Endothelial cell of umbilical vein (primary cell): Measurements from ENCODE around the gene S100A3. TPM values are rescaled to one million over a fixed set of nuclear protein-coding genes. Genes with fewer than 3 reads are reported as not detected.

Source experiments
- BruUV-seq: library from RNA; stranded (reverse); fragments of 400-500 nt; replicated peaks from 2 replicates; lab custom pipeline; 2021; lab: Mats Ljungman, UMichigan
- CTCF ChIA-PET: fragments of 300-600, 350-600 bp; sonication (Branson Sonifier 250); formaldehyde crosslinking; loops from one replicate; lab custom pipeline; 2021; ENCODE audit warnings: antibody characterized with exemption, inconsistent platforms; lab: Charles Lee
- POLR2A ChIA-PET: fragments of 300-600, 350-600 bp; sonication (Branson Sonifier 250); formaldehyde crosslinking; loops from one replicate; lab custom pipeline; 2021; ENCODE audit warnings: antibody characterized with exemption, inconsistent platforms; lab: Charles Lee
- DNase-seq: peaks from one replicate; pipeline ENCODE4 v3.0.0-alpha.2; 2011; ENCODE audit warnings: low read depth, low spot score
- FAIRE-seq: peaks from 2 replicates; lab custom pipeline; 2011; peaks lifted over from hg19 to GRCh38; lab: Jason Lieb, UNC
- H2AFZ ChIP-seq: 2 replicates; pipeline ENCODE4 v1.6.0; 2012; ENCODE audit warnings: low read depth, low read length, control low read depth, inconsistent platforms
- H3K27ac ChIP-seq: 2 replicates; pipeline ENCODE4 v1.5.1; 2011; ENCODE audit warnings: low read depth, mild to moderate bottlenecking, control low read depth, low read length, moderate library complexity; ENCODE audit not compliant: insufficient read depth
- H3K27me3 ChIP-seq, 2 experiments: 2 replicates each; pipeline versions ENCODE4 v1.6.0 to v1.6.1; 2011; ENCODE audit warnings: low read length in 2 of 2, mixed read lengths in 1 of 2; ENCODE audit not compliant: control insufficient read depth in 2 of 2, insufficient read depth in 2 of 2
- H3K36me3 ChIP-seq, 2 experiments: 2 replicates in 1 of 2; 3 replicates in 1 of 2; pipeline ENCODE4 v1.5.1; 2011; ENCODE audit warnings: low read length in 2 of 2, mild to moderate bottlenecking in 1 of 2, moderate library complexity in 1 of 2; ENCODE audit not compliant: control insufficient read depth in 2 of 2, insufficient read depth in 2 of 2; ENCODE audit errors: extremely low read depth in 1 of 2
- H3K4me1 ChIP-seq: 3 replicates; pipeline ENCODE4 v1.5.1; 2011; ENCODE audit warnings: mild to moderate bottlenecking, low read length; ENCODE audit not compliant: control insufficient read depth, insufficient read depth; ENCODE audit errors: extremely low read depth
- H3K4me2 ChIP-seq: 2 replicates; pipeline ENCODE4 v1.6.1; 2011; ENCODE audit warnings: low read length, control low read depth, mixed read lengths; ENCODE audit not compliant: insufficient read depth
- H3K4me3 ChIP-seq, 3 experiments: fragments of 200-600 bp in 1 of 3; sonication (generic), shearing (Covaris generic) in 1 of 3; replicated peaks in 1 of 3; 2 replicates each; pipeline ENCODE4 v1.5.1; 2011 to 2016; ENCODE audit warnings: control low read depth in 3 of 3, low read length in 3 of 3, mild to moderate bottlenecking in 2 of 3, inconsistent platforms in 1 of 3, low read depth in 1 of 3, moderate library complexity in 1 of 3; ENCODE audit not compliant: insufficient read depth in 1 of 3
- H3K79me2 ChIP-seq: 2 replicates; pipeline ENCODE4 v1.6.0; 2012; ENCODE audit warnings: low read length, inconsistent platforms; ENCODE audit not compliant: control insufficient read depth, insufficient read depth
- H3K9ac ChIP-seq: replicated peaks from 2 replicates; pipeline ENCODE3; 2011; ENCODE audit warnings: low read length, control low read depth; ENCODE audit not compliant: insufficient read depth; ENCODE audit errors: extremely low read depth
- H3K9me1 ChIP-seq: replicated peaks from 3 replicates; pipeline ENCODE4 v1.6.0; 2011; ENCODE audit warnings: mild to moderate bottlenecking, low read length; ENCODE audit not compliant: control insufficient read depth, insufficient read depth; ENCODE audit errors: extremely low read depth
- H3K9me3 ChIP-seq: replicated peaks from 2 replicates; pipeline ENCODE4 v1.5.1; 2012; ENCODE audit warnings: low read length, inconsistent platforms; ENCODE audit not compliant: control insufficient read depth, insufficient read depth
- H4K20me1 ChIP-seq: replicated peaks from 2 replicates; pipeline ENCODE3; 2011; ENCODE audit warnings: mild to moderate bottlenecking, low read length; ENCODE audit not compliant: control insufficient read depth, insufficient read depth; ENCODE audit errors: extremely low read depth
- CTCF ChIP-seq, 2 donors: IDR thresholded peaks; 1 replicate in 1 of 2; 2 replicates in 1 of 2; pipeline ENCODE4 v1.5.1; 2011; ENCODE audit warnings: low read length in 2 of 2, mild to moderate bottlenecking in 2 of 2, moderate library complexity in 2 of 2, control low read depth in 1 of 2, inconsistent platforms in 1 of 2, low read depth in 1 of 2; ENCODE audit not compliant: insufficient read depth in 1 of 2; ENCODE audit errors: extremely low read depth in 1 of 2
- EZH2 ChIP-seq: IDR thresholded peaks from 2 replicates; pipeline ENCODE4 v1.6.1; 2012; ENCODE audit warnings: borderline replicate concordance, low read depth, mild to moderate bottlenecking, moderate library complexity, low read length, inconsistent platforms; ENCODE audit not compliant: severe bottlenecking
- FOS ChIP-seq: IDR thresholded peaks from 2 replicates; pipeline ENCODE4 v1.6.1; 2011; ENCODE audit warnings: mild to moderate bottlenecking, low read length, moderate library complexity, borderline replicate concordance; ENCODE audit not compliant: insufficient read depth
- GATA2 ChIP-seq: IDR thresholded peaks from 2 replicates; pipeline ENCODE4 v1.7.0; 2011; ENCODE audit warnings: low read depth, mild to moderate bottlenecking, moderate library complexity, mixed read lengths, low read length; ENCODE audit not compliant: insufficient read length, insufficient read depth
- JUN ChIP-seq: IDR thresholded peaks from 2 replicates; pipeline ENCODE4 v1.6.1; 2011; ENCODE audit warnings: borderline replicate concordance, low read depth; ENCODE audit not compliant: insufficient read length, insufficient read depth
- MAX ChIP-seq: IDR thresholded peaks from 2 replicates; pipeline ENCODE4 v1.6.1; 2011; ENCODE audit not compliant: insufficient read depth, insufficient read length
- MYC ChIP-seq: IDR thresholded peaks from one replicate; pipeline ENCODE4 v1.6.1; 2011; ENCODE audit warnings: mild to moderate bottlenecking, low read depth, low read length
- POLR2A ChIP-seq: IDR thresholded peaks from 2 replicates; pipeline ENCODE4 v1.6.1; 2012; ENCODE audit warnings: low read depth, mild to moderate bottlenecking, control low read depth, low read length
- POLR2AphosphoS5 ChIP-seq: IDR thresholded peaks from 2 replicates; pipeline ENCODE4 v1.6.1; 2012; ENCODE audit warnings: low read depth, mild to moderate bottlenecking, control low read depth, low read length, moderate library complexity; ENCODE audit not compliant: insufficient read depth
- dilution Hi-C: fragments of 300-500 bp; cut with MboI; formaldehyde crosslinking; loops from one replicate; pipeline ENCODE4 v1.15.0; 2019; ENCODE audit warnings: low sequenced_read_pairs; ENCODE audit not compliant: extremely low pct_ligation_motif_present
- intact Hi-C: fragments of 100-400 bp; cut with micrococcal nuclease; formaldehyde crosslinking; loops from one replicate; pipeline ENCODE4 v1.10.0; 2022
- polyA plus RNA-seq, 4 experiments: library from polyadenylated mRNA; depleted of rRNA in 3 of 4; stranded (reverse) in 3 of 4; unstranded in 1 of 4; fragments of >200 nt; gene quantifications; 2 replicates each; pipeline versions ENCODE4 v1.2.1 to v1.2.3, GENCODE V29; 2011 to 2012; ENCODE audit warnings: missing spikeins in 1 of 4
- total RNA-seq: library from RNA; stranded (reverse); gene quantifications from 2 replicates; pipeline ENCODE4 v1.2.3, GENCODE V29; 2021

Gene S100A3
- total and polyA plus RNA-seq, 2 donors (not counting 3 experiments of a cell fraction or from before 2014, with no cell fraction given), result 0.42 to 1.3 TPM

GRCh38 chr1:153537376-153537730 lies 11.7 kb downstream of the S100A3 start:
- no peaks in the 10 kb centered on the region for H3K27me3 ChIP-seq
- no peaks in the 10 kb centered on the region for H3K36me3 ChIP-seq
- no peaks in the 10 kb centered on the region for H4K20me1 ChIP-seq
- no peak overlapping the region for H3K4me2 ChIP-seq
- intact Hi-C loops, result no loop called here
- no peak for DNase-seq
- ChIA-PET CTCF (interaction anchor here (1.1 to 1.8 kb wide), 2 partner anchors 29 to 90 kb away, joined by 3 to 5 read pairs; partner anchors contain the start of gene S100A13), POLR2A (no interaction called here)
- no peak overlapping the region for H2AFZ ChIP-seq
- no peak overlapping the region for H3K9ac ChIP-seq
- H3K9me3 ChIP-seq, result no peaks in the 10 kb centered on the region
- peaks cover 15% of the 10 kb centered on the region for H3K79me2 ChIP-seq
- no peak for TF ChIP-seq MAX
- TF ChIP-seq FOS, result no peak
- TF ChIP-seq GATA2, result no peak
- TF ChIP-seq POLR2A, result no peak
- TF ChIP-seq CTCF (IDR thresholded peaks at IDR 0.05; ENCODE audit: extremely low read depth in 1 of 2, insufficient read depth in 1 of 2, low read depth in 1 of 2, low read length in 2 of 2), result no peak
- no peak for TF ChIP-seq POLR2AphosphoS5
- no peak for TF ChIP-seq EZH2
- TF ChIP-seq JUN, result no peak
- no peak for TF ChIP-seq MYC
- H3K4me3 ChIP-seq, result no peak overlapping the region
- no peaks in the 10 kb centered on the region for H3K9me1 ChIP-seq
- no TSS peak for BruUV-seq
- H3K4me1 ChIP-seq, result peaks cover 32% of the 10 kb centered on the region
- dilution Hi-C loops, result no loop called here
- no peak for FAIRE-seq
- no peak overlapping the region for H3K27ac ChIP-seq
